Activated CD4-positive, alpha-beta T cell treated with anti-CD3 and anti-CD28 coated beads, Interleukin-2, amount 50 U/mL, for 16 hours (primary cell): ENCODE results near the gene NUP37.
"Not testable (repeated sequence)": the region's sequence is repeated elsewhere in the genome, so short reads cannot be mapped to it uniquely, and the experiment has no call there.

ENCODE experiments used
- DNase-seq: peaks from one replicate; pipeline ENCODE4 v3.0.0-alpha.2; 2020

NUP37 gene

GRCh38 chr12:102080842-102081241, 39.1 kb downstream of the NUP37 start:
- DNase-seq, result no peak

- DNase-seq, result not testable (repeated sequence)
Observed at GRCh38 chr12:102072092-102072491, 47.8 kb downstream of the NUP37 start.

GRCh38 chr12:102069707-102070106, 50.2 kb downstream of the NUP37 start:
- no peak for DNase-seq

- no peak for DNase-seq
Observed at GRCh38 chr12:102067574-102068258, 52.2 kb downstream of the NUP37 start.

- DNase-seq, result no peak
Observed at GRCh38 chr12:102064476-102064875, 55.4 kb downstream of the NUP37 start.

GRCh38 chr12:102063069-102063468, 56.8 kb downstream of the NUP37 start:
- no peak for DNase-seq

GRCh38 chr12:102062419-102062806, 57.5 kb downstream of the NUP37 start:
- DNase-seq, result no peak

GRCh38 chr12:102061560-102062418, 58.1 kb downstream of the NUP37 start, which contains the start of gene WASHC3:
Gene WASHC3 (minus strand): TSS chr12:102061991. CDS start chr12:102061962, 29 bp downstream.
- peak; percentile 97 for DNase-seq

GRCh38 chr12:102061096-102061559, 58.8 kb downstream of the NUP37 start:
- peak; percentile 63 for DNase-seq

- DNase-seq, result peak; percentile 70
Observed at GRCh38 chr12:102059343-102059742, 60.6 kb downstream of the NUP37 start.

- DNase-seq, result no peak
Observed at GRCh38 chr12:102054345-102054744, 65.6 kb downstream of the NUP37 start.

GRCh38 chr12:102053062-102053349, 66.9 kb downstream of the NUP37 start:
- DNase-seq, result no peak

- no peak for DNase-seq
Observed at GRCh38 chr12:102052192-102053061, 67.5 kb downstream of the NUP37 start.

GRCh38 chr12:102051431-102051965, 68.4 kb downstream of the NUP37 start:
- peak; percentile 15 for DNase-seq

- no peak for DNase-seq
Observed at GRCh38 chr12:102050660-102051430, 69.1 kb downstream of the NUP37 start.

- DNase-seq, result peak; percentile 46
Observed at GRCh38 chr12:102043928-102044327, 76.0 kb downstream of the NUP37 start.

GRCh38 chr12:102033991-102034745, 85.7 kb downstream of the NUP37 start:
- DNase-seq, result no peak

GRCh38 chr12:102031852-102032251, 88.1 kb downstream of the NUP37 start:
- DNase-seq, result no peak

- DNase-seq, result no peak
Observed at GRCh38 chr12:102029141-102029540, 90.8 kb downstream of the NUP37 start.

- DNase-seq, result no peak
Observed at GRCh38 chr12:102026728-102027127, 93.2 kb downstream of the NUP37 start.

GRCh38 chr12:102024765-102025164, 95.1 kb downstream of the NUP37 start:
- no peak for DNase-seq
